Pons (tissue), 1 donor: Measurements from ENCODE around the gene KANSL1.
"Not testable (repeated sequence)": the region's sequence is repeated elsewhere in the genome, so short reads cannot be mapped to it uniquely, and the experiment has no call there.

Experiments
- DNase-seq: peaks from one replicate; pipeline ENCODE4 v3.0.0-alpha.2; 2016; ENCODE audit warnings: low spot score

Gene KANSL1

GRCh38 chr17:46109603-46110189, 83.5 kb downstream of the KANSL1 start:
- no peak for DNase-seq

GRCh38 chr17:46108550-46109110, 84.6 kb downstream of the KANSL1 start:
- DNase-seq, result no peak

- DNase-seq, result no peak
These were observed 85.1 kb downstream of the KANSL1 start for GRCh38 chr17:46108120-46108519.

GRCh38 chr17:46106966-46107644, 86.1 kb downstream of the KANSL1 start:
- no peak for DNase-seq

GRCh38 chr17:46102806-46103205, 90.4 kb downstream of the KANSL1 start:
- not testable (repeated sequence) for DNase-seq

DNA sequence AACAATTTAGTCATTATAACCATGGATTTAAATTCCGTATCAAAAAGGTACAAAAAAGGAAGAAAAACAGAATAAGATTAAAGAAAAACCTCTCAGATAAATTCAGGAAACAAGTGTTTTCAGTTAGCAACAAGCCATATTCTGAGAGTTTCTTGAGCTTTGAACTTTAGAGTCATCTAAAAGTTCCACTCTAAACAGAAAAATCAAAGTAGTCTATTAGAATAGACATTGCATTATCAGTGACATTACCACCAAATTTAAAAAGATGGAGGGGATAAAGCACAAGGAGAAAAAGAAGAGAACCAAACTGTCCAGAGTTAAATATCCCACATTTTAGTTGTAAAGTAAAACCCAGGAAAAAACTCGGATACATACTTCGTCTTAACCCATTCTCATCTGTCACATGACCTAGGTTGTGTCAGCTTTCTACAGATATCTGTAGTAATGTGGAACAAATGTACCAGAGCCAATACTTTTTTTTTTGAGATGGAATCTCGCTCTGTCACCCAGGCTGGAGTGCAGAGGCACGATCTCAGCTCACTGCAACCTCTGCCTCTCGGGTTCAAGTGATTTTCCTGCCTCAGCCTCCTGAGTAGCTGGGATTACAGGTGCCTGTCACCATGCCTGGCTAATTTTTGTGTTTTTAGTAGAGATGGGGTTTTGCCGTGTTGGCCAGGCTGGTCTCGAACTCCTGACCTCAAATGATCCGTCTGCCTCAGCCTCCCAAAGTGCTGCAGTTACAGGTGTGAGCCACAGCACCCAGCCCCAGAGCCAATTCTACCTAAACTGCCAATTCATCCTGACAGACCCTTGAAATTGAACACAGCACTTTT, 91.2 kb downstream of the KANSL1 start:
- not testable (repeated sequence) for DNase-seq

GRCh38 chr17:46100590-46100989, 92.6 kb downstream of the KANSL1 start:
- no peak for DNase-seq

DNA sequence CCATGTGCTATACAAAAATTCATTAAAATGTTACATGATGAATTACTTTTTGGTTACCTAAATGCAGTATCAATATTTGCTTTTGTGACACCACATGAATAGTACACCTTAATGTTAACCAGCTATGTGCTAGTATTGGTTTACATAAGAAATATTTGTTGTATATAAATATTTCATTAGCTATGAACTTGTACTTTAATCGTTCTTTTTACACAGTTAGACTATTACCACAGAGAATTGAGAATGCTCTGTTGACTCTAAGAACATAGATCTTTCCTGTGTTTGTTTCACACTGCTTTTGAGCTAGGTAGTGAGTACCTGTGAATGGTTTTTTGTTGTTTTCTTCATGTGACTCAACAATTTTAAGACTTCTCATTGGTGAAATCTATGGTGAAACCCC, 93.4 kb downstream of the KANSL1 start:
- DNase-seq, result no peak

GRCh38 chr17:46097497-46097896, 95.7 kb downstream of the KANSL1 start:
- no peak for DNase-seq

DNA sequence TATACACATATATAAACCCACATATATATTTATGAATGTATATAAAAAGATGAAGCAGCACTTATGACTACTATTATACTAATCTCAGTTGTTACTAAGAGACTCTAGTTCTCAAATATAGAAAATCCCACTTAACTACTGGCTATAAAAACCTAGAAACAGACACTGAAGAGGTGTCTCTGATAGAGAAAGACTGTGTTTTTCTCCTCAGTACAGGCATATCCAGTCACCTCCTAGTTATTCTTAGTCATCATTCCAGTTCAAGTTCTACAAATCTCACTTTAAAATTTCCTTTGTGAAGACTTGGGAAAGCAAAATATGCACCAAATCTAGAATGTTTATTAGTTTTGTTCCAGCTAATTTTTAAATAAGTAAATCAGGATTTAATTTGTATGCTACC, 100.2 kb downstream of the KANSL1 start:
- DNase-seq, result no peak

DNA sequence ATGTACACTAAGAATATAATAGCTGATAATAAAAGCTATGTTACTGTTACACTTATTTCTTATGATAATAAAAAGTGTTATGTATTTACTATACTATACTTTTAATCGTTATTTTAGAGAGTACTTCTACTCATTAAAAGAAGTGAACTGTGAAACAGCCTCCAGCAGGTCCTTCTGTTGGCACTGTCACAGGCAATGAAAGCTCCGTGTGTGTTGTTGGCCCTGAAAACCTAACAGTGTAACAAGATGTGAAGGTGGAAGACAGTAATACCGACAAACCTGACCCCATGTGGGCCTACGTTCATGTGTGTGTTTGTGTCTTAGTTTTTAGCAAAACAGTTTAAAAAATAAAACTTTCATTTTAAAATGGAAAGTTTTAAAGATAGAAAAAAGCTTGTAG, 102.4 kb downstream of the KANSL1 start:
- DNase-seq, result no peak

DNA sequence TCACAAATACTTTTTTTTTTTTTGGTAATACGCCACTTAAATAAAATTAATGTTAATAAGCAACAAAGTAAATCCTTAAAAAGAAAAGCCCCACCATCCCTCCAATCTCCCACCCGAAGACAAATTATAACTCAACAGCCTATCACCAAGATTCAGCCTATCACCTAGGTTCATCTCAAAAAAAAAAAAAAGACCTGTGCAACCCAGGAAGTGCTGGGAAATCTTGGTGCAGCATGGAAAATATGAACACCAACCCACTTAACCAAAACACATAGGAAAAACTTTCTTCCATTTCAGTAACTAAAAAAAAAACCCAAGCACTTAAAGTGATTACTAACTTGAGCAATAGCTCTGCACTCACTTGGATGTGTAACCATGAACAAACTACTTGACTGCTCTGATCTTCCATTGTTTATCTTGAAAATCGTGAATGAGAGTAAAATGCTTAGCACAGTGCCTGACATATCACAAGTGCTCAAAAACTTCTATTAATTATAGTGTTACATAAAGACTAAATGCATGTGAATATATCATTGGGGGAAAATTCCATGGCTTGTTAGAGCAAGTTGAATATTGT, 103.8 kb downstream of the KANSL1 start:
- no peak for DNase-seq

DNA sequence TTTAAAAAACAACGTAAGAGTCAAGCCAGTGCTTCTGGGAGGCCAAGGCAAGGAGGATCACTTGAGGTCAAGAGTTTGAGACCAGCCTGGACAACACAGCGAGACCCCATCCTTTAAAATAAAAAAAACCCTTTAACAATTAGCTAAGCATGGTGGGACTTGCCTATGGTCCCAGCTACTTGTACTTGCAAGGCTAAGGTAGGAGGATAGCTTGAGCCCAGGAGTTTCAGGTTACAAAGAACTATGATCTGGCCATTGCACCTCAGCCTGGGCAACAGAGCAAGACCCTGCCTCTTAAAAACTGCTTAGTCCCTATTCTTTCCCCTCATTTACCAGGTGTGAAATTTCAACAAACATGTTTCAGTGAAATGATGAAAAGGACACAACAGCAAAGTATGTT, 104.6 kb downstream of the KANSL1 start:
- no peak for DNase-seq

GRCh38 chr17:46087871-46088270, 105.4 kb downstream of the KANSL1 start:
- DNase-seq, result not testable (repeated sequence)

- no peak for DNase-seq
These were observed 106.4 kb downstream of the KANSL1 start for GRCh38 chr17:46086821-46087220.

DNA sequence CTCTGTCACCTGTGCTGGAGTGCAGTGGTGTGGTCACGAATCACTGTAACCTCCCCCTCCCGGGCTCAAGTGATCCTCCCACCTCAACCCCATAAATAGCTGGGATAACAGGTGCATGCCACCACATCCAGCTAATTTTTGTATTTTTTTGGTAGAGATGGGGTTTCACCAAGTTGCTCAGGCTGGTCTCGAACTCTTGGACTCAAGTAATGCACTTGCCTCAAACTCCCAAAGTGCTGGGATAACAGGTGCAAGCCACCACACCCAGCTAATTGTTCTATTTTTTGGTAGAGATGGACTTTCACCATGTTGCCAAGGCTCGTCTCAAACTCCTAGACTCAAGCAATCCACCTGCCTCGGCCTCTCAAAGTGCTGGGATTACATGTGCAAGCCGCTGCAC, 107.7 kb downstream of the KANSL1 start:
- no peak for DNase-seq

GRCh38 chr17:46082257-46082656, 111.0 kb downstream of the KANSL1 start:
- no peak for DNase-seq

DNA sequence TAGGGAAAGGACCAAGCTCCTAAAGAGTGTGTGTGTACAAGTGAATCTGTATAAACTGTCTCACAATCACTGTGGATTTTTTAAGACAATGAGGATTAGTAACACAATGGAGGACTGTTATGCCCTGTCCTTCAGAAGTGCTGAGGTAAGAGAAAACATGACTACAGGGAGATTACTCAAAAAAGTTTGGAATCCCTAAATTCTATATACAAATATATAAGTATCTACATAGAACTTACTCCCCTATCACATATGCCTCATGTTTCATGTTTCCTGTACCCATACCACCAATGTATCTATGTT, 112.3 kb downstream of the KANSL1 start:
- no peak for DNase-seq

- DNase-seq, result no peak
These were observed 112.9 kb downstream of the KANSL1 start for GRCh38 chr17:46080118-46081017.

DNA sequence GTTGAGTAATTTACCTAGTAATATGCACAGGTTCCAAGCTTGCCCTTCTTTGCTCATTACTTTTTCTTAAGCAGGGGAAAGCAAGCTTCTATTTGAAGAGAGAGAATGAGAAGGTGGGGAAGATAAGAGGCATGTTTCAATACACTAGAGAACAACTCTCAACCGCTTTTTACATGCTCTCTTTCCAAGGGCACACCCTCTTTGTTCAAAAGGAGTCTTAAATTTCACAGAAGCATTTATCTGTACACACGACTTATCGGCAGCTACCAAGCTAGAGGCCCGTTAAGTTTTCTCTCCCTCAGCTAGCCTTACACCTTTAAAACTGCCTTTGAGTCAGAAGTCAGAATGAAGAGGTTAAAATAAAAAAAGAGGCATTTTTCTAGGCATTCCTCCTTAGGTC, 114.6 kb downstream of the KANSL1 start:
- no peak for DNase-seq

DNA sequence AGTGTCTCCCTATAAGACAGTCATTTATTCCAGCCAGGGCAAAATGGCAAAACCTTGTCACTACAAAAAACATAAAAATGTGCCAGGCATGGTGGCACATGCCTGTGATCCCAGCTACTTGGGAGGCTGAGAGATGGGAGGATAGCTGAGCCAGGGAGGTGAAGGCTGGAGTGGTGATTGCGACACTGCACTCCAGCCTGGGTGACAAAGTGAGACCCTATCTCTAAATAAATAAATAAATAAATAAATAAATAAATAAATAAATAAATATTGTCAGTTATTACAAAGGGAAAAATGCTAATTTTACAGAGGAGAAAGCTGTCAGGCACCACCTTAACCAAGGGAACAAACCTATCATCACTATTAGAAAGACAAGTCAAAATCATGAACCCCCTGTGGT, 118.7 kb downstream of the KANSL1 start:
- DNase-seq, result no peak

- no peak for DNase-seq
These were observed 120.2 kb downstream of the KANSL1 start for GRCh38 chr17:46072998-46073397.
